Stimulated activated CD8-positive, alpha-beta memory T cell treated with anti-CD3 and anti-CD28 coated beads, Interleukin-12 subunit alpha, Interleukin-12 subunit beta, amount 100 ng/mL, for 1 hour (primary cell): ENCODE measurements around the gene KCNK4.
"Not testable (repeated sequence)": the region's sequence is repeated elsewhere in the genome, so short reads cannot be mapped to it uniquely, and the experiment has no call there.

Source experiments
- DNase-seq: peaks from one replicate; pipeline ENCODE4 v3.0.0-alpha.2; 2020; ENCODE audit warnings: low read depth

KCNK4 gene

GRCh38 chr11:64291262-64291751 lies at the start of gene KCNK4:
TSS of gene KCNK4 (plus strand) at chr11:64291302. CDS start at chr11:64293019, 1,717 bp downstream.
- no peak for DNase-seq

- no peak for DNase-seq
Measured at GRCh38 chr11:64241491-64242374, 49.4 kb upstream of the KCNK4 start.

GRCh38 chr11:64243236-64243854 lies 47.8 kb upstream of the KCNK4 start:
- no peak for DNase-seq

- DNase-seq, result no peak
Measured at GRCh38 chr11:64244107-64244506, 47.0 kb upstream of the KCNK4 start.

- no peak for DNase-seq
Measured at GRCh38 chr11:64244966-64245365, 46.1 kb upstream of the KCNK4 start.

GRCh38 chr11:64245401-64245796 lies 45.7 kb upstream of the KCNK4 start:
- no peak for DNase-seq

- DNase-seq, result no peak
Measured at GRCh38 chr11:64245797-64246620, 45.1 kb upstream of the KCNK4 start.

GRCh38 chr11:64246621-64246870 lies 44.6 kb upstream of the KCNK4 start:
- not testable (repeated sequence) for DNase-seq

GRCh38 chr11:64246871-64247728 lies 44.0 kb upstream of the KCNK4 start, which contains the start of gene PPP1R14B:
TSS of gene PPP1R14B (minus strand) at chr11:64246943. CDS start at chr11:64246673, 270 bp downstream.
- DNase-seq, result no peak

GRCh38 chr11:64247729-64248531 lies 43.2 kb upstream of the KCNK4 start:
- DNase-seq, result no peak

- DNase-seq, result no peak
Measured at GRCh38 chr11:64248578-64248977, 42.5 kb upstream of the KCNK4 start.

GRCh38 chr11:64249038-64249437 lies 42.1 kb upstream of the KCNK4 start:
- DNase-seq, result no peak

- no peak for DNase-seq
Measured at GRCh38 chr11:64249563-64250414, 41.3 kb upstream of the KCNK4 start.

- DNase-seq, result no peak
Measured at GRCh38 chr11:64250415-64251015, 40.6 kb upstream of the KCNK4 start.

GRCh38 chr11:64251016-64251752 lies 39.9 kb upstream of the KCNK4 start, which contains the start of gene PLCB3:
TSS of gene PLCB3 (plus strand) at chr11:64251530. CDS start at chr11:64251650, 120 bp downstream.
- DNase-seq, result no peak

- DNase-seq, result no peak
Measured at GRCh38 chr11:64251753-64252002, 39.4 kb upstream of the KCNK4 start.

GRCh38 chr11:64252003-64252872 lies 38.9 kb upstream of the KCNK4 start:
- DNase-seq, result no peak

GRCh38 chr11:64253043-64253442 lies 38.1 kb upstream of the KCNK4 start:
- DNase-seq, result no peak
